Nephron progenitor cell (in vitro differentiated cells): Measurements from ENCODE around the gene TTC34.

ENCODE experiments used
- DNase-seq: peaks from one replicate; pipeline ENCODE4 v3.0.0; 2021
- H3K27ac Mint-ChIP-seq: 2 replicates; pipeline ENCODE4 v1.8.0; 2021; ENCODE audit warnings: mild to moderate bottlenecking, moderate library complexity, mixed read lengths
- H3K27me3 Mint-ChIP-seq: 2 replicates; pipeline ENCODE4 v1.8.0; 2021; ENCODE audit warnings: mild to moderate bottlenecking, low read depth, mixed read lengths; ENCODE audit not compliant: poor library complexity
- H3K36me3 Mint-ChIP-seq: 2 replicates; pipeline ENCODE4 v1.8.0; 2021; ENCODE audit warnings: low read depth, mixed read lengths
- H3K4me1 Mint-ChIP-seq: 2 replicates; pipeline ENCODE4 v1.8.0; 2021; ENCODE audit warnings: mixed read lengths
- H3K4me3 Mint-ChIP-seq: 2 replicates; pipeline ENCODE4 v1.8.0; 2021; ENCODE audit warnings: mild to moderate bottlenecking, moderate library complexity, mixed read lengths
- H3K9me3 Mint-ChIP-seq: 2 replicates; pipeline ENCODE4 v1.8.0; 2021; ENCODE audit warnings: mild to moderate bottlenecking, moderate library complexity, mixed read lengths
- CTCF ChIP-seq: fragments of 200-600 bp; sonication (generic); IDR thresholded peaks from 2 replicates; pipeline ENCODE4 v1.5.0; 2021; ENCODE audit warnings: antibody characterized with exemption

The TTC34 gene

GRCh38 chr1:2803931-2804627, 2.6 kb upstream of the TTC34 start:
- no peaks in the 10 kb centered on the region for H3K4me1 Mint-ChIP-seq
- no peaks in the 10 kb centered on the region for H3K36me3 Mint-ChIP-seq
- peaks cover 41% of the 10 kb centered on the region for H3K9me3 Mint-ChIP-seq
- DNase-seq: no peak
- H3K27ac Mint-ChIP-seq: no peak overlapping the region
- TF ChIP-seq CTCF: no peak
- H3K4me3 Mint-ChIP-seq: no peak overlapping the region
- H3K27me3 Mint-ChIP-seq: no peaks in the 10 kb centered on the region

GRCh38 chr1:2803086-2803930, 1.8 kb upstream of the TTC34 start:
- no peak for TF ChIP-seq CTCF
- Mint-ChIP-seq H3K36me3 (no peaks in the 10 kb centered on the region), H3K4me3 (no peak overlapping the region), H3K27me3 (no peaks in the 10 kb centered on the region), H3K4me1 (no peaks in the 10 kb centered on the region), H3K27ac (no peak overlapping the region), H3K9me3 (peaks cover 43% of the 10 kb centered on the region)
- DNase-seq: no peak

- DNase-seq: no peak
- Mint-ChIP-seq H3K27me3 (no peaks in the 10 kb centered on the region), H3K36me3 (no peaks in the 10 kb centered on the region), H3K4me1 (no peaks in the 10 kb centered on the region), H3K9me3 (peaks cover 40% of the 10 kb centered on the region), H3K27ac (no peak overlapping the region), H3K4me3 (no peak overlapping the region)
- no peak for TF ChIP-seq CTCF
Measured at GRCh38 chr1:2802421-2802961, 998 bp upstream of the TTC34 start.

GRCh38 chr1:2801046-2801445, 447 bp downstream of the TTC34 start:
- Mint-ChIP-seq H3K4me1 (no peaks in the 10 kb centered on the region), H3K27ac (no peak overlapping the region), H3K9me3 (peaks cover 39% of the 10 kb centered on the region), H3K36me3 (no peaks in the 10 kb centered on the region), H3K4me3 (no peak overlapping the region), H3K27me3 (no peaks in the 10 kb centered on the region)
- no peak for TF ChIP-seq CTCF
- DNase-seq: no peak

GRCh38 chr1:2800664-2801045, 838 bp downstream of the TTC34 start:
- Mint-ChIP-seq H3K27ac (no peak overlapping the region), H3K9me3 (peaks cover 42% of the 10 kb centered on the region), H3K4me1 (no peaks in the 10 kb centered on the region), H3K36me3 (no peaks in the 10 kb centered on the region), H3K4me3 (no peak overlapping the region), H3K27me3 (no peaks in the 10 kb centered on the region)
- no peak for TF ChIP-seq CTCF
- no peak for DNase-seq
